Stimulated activated CD4-positive, alpha-beta T cell treated with anti-CD3 and anti-CD28 coated beads, TNF-alpha, amount 100 ng/mL, for 1 hour (primary cell): ENCODE data around the gene DYRK1A.
"Not testable (repeated sequence)": the region's sequence is repeated elsewhere in the genome, so short reads cannot be mapped to it uniquely, and the experiment has no call there.

Experiments
- DNase-seq, 3 donors: peaks; one replicate each; pipeline ENCODE4 v3.0.0-alpha.2; 2020; ENCODE audit warnings: low read depth in 3 of 3, low spot score in 1 of 3

The DYRK1A gene

DNA sequence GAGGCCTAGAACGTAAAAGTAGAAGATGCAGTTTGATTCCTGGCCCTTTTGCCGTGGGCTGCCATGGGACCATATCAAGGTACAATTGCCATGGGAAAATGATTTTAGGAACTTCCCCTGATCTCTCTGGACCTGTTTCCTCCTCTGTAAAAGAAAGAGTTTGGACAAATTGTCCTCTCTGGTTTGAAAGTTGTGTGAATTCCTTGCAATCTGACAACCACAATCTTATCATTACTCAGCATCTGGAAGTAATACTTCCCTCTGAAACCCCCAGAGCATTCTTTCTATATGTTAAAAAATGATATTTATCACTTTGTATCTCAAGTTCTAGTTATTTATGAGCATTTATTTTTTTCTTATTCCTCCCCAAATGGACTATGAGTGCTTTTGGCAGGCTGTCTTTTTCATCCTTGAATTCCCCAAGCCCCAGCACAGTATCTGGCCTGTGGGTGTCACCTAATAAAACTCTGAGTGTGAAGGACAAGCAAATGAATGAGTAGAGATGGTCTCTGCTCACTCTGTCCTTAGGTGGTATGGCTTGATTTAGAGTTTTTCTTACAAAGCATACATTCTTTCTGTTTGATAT, 181.1 kb downstream of the DYRK1A start:
- no peak for DNase-seq

GRCh38 chr21:37548521-37548981, 182.0 kb downstream of the DYRK1A start:
- no peak for DNase-seq

DNA sequence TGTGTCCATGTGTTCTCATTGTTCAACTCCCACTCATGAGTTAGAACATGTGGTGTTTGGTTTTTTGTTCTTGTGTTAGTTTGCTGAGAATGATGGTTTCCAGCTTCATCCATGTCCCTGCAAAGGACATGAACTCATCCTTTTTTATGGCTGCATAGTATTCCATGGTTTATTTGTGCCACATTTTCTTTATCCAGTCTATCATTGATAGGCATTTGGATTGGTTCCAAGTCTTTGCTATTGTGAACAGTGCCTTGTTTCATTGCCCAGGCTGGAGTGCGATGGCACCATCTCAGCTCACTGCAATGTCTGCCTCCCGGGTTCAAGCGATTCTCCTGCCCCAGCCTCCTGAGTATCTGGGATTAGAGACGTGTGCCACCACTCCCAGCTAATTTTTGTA, 183.2 kb downstream of the DYRK1A start:
- DNase-seq = not testable (repeated sequence)

DNA sequence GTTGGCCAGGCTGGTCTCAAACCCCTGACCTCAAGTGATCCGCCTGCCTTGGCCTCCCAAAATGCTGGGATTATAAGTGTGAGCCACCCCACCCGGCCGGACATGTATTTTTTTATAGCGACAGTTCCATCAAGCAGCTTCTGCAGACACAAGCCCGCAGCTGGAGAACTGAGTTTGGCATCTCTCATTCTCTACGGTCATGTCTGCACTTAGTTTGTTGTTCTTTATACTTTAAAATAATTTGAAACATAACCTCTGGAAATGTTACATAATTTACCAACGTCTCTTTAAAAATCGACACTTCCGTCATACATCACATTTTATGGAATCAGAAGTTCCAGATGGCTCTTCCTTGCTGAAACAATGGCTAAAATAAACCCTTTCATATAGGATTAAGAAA, 183.6 kb downstream of the DYRK1A start:
- DNase-seq = no peak

GRCh38 chr21:37550618-37551330, 184.2 kb downstream of the DYRK1A start:
- no peak for DNase-seq

- DNase-seq = no peak
Observed at GRCh38 chr21:37551331-37551992, 184.9 kb downstream of the DYRK1A start.

- DNase-seq = no peak
Observed at GRCh38 chr21:37551993-37552355, 185.4 kb downstream of the DYRK1A start.

GRCh38 chr21:37552496-37553029, 186.0 kb downstream of the DYRK1A start:
- no peak for DNase-seq

- no peak for DNase-seq
Observed at GRCh38 chr21:37553078-37553481, 186.5 kb downstream of the DYRK1A start.

GRCh38 chr21:37554661-37555379, 188.2 kb downstream of the DYRK1A start:
- DNase-seq = no peak

DNA sequence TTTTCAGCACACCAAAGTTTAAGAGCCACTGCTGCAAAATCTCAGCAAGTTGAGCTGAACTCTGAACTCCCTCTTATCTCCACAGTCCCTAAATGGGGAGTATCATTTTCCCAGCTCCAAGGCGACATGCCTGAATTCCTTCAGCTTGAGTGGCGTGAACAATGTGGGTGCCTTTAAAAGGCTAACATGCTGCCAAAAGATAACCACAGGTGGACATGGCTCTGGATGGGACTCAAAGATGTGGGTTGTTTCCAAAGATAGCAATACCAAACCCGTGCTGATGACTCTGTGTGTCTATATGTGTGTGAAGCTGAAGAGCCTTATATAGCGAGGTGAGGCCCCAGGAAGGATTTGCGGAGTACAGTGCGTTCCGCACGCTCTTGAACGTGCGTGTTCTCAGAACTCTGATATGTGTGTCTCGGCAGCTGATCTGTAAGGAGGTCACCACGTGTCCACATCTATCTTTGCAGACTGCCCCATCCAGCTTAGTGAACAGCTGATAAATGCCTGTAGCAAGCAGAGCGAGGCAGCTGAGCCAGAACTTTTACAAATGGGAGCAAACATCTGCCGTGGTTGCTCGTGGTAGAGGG, 189.2 kb downstream of the DYRK1A start:
- DNase-seq = no peak

DNA sequence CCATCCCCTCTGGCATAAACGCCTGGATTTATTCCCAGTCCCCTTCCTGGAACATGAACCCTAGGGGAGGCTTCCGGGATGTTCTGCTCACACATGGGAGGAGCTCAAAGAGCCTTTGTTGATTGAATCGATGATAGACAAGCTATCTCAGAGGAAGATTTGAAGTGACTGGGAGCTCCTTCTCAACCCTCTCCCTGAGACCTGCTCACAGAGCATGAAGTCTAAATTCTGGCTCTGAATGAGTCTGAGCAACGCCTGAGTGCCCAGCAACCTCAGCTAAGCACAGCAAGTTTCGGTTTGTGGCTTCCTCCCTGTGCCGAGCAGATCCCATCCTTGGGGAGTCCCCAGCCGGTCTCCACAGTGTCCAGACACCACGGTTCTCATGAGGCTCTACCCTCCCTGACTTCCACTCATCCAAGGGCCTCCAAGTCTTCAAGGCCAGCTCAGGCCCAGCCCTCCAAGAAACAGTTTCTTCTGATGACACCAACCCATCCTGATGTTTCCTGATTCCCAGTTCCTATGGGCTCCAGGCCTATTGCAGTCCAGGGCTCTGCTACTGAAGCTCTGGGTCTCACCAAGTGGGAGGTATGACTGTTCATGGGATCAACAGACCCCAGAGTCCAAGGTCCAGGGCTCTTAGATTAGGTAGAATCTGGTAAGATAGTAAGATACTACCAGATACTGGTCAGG, 190.8 kb downstream of the DYRK1A start:
- DNase-seq = no peak

DNA sequence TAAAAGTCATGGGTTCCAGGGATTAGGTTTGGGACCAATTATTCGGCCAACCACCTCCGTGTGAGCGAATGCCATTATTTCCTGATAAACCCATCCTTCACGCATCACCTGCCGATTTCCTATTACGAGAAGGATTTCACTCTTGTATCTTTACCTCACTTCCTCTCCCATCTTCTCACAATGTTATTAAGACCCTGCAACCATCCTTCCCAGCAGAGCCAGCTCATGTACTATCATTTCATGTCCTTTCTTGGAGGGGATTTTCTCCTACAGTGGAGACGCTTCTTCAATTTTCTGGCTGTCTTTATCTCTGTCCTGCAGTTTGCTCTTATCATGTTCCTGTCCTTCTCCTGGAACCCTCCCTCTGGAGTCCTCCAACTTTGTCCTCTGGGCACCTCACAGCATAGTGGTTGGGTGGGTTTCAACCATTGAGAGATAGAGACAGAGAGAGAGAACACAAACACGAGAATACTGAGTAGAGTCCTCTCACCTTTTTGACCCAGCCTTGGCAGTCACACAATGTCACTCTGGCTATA, 192.2 kb downstream of the DYRK1A start:
- no peak for DNase-seq

- DNase-seq = no peak
Observed at GRCh38 chr21:37560385-37560784, 193.8 kb downstream of the DYRK1A start.

- no peak for DNase-seq
Observed at GRCh38 chr21:37561506-37561905, 194.9 kb downstream of the DYRK1A start.

GRCh38 chr21:37561941-37562919, 195.7 kb downstream of the DYRK1A start:
- no peak for DNase-seq

- DNase-seq = no peak
Observed at GRCh38 chr21:37562920-37563640, 196.5 kb downstream of the DYRK1A start.

DNA sequence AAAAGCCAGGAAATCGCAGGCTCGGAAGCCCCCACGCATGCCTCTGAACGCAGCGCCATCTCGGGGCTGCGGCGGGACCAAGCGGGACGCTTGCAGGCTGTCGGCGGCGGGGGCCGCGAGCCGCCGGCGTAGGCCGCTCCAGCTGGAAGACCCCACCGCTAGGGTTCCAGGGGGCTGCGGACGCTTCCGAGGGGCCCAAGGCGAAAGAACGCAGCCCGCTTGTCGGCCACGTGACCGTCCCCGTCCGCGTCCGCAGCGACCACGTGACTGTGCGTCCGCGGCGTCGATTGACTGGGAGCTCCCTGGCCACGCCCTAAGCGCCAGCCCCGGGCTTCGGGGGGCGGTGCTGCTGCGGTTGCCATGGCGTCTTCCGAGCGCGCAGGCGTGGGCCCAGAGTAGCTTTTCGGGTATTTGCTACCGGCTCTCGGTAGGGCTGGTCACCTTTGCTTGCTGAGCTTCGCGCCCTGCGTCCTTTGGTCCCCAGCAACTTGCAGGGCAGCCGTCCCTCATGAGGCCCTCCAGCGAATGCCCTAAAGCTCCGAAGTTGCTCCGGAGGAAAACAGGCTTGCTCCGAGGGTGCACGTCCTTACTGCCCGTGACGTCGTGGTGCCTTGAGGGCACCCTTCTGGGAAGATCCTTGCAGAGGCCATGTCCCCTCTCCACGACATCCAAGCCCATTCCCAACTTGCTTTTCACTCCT, 197.2 kb downstream of the DYRK1A start:
- peak; percentile 68 to 82 (median 80) for DNase-seq
